Kidney (tissue), 14 donors: Measurements from ENCODE around the gene ZFAND3. TPM values are rescaled to one million over a fixed set of nuclear protein-coding genes. Genes with fewer than 3 reads are reported as not detected.

Experiments used
- DNase-seq, 5 donors: peaks; one replicate each; pipeline ENCODE4 v3.0.0-alpha.2; 2013 to 2020
- FAIRE-seq: peaks from 2 replicates; lab custom pipeline; 2012; peaks lifted over from hg19 to GRCh38; lab: Jason Lieb, UNC
- H3K27ac ChIP-seq, 2 donors: one replicate each; pipeline ENCODE4 v1.7.0; 2013; ENCODE audit warnings: low read depth in 2 of 2, low read length in 2 of 2, inconsistent platforms in 1 of 2
- H3K27me3 ChIP-seq: one replicate; pipeline ENCODE4 v1.7.1; 2013; ENCODE audit warnings: low read length, inconsistent platforms; ENCODE audit not compliant: control insufficient read depth, insufficient read depth
- H3K36me3 ChIP-seq, 3 donors: one replicate each; pipeline versions ENCODE4 v1.7.0 to v1.7.1; 2013; ENCODE audit warnings: low read length in 3 of 3, control low read depth in 1 of 3, inconsistent platforms in 1 of 3; ENCODE audit not compliant: insufficient read depth in 3 of 3, control insufficient read depth in 2 of 3
- H3K4me1 ChIP-seq, 3 donors: one replicate each; pipeline versions ENCODE4 v1.7.0 to v1.7.1; 2013; ENCODE audit warnings: low read length in 3 of 3, inconsistent platforms in 1 of 3, low read depth in 1 of 3; ENCODE audit not compliant: control insufficient read depth in 2 of 3, insufficient read depth in 2 of 3
- H3K4me3 ChIP-seq, 3 donors: one replicate each; pipeline versions ENCODE4 v1.7.0 to v1.8.1; 2013; ENCODE audit warnings: low read length in 3 of 3, control low read depth in 1 of 3, inconsistent platforms in 1 of 3
- H3K9ac ChIP-seq, 3 donors: one replicate each; pipeline versions ENCODE4 v1.7.0 to v1.7.1; 2013; ENCODE audit warnings: low read length in 3 of 3, control low read depth in 1 of 3, inconsistent platforms in 1 of 3
- H3K9me3 ChIP-seq, 3 donors: one replicate each; pipeline versions ENCODE4 v1.7.0 to v1.7.1; 2013; ENCODE audit warnings: low read length in 3 of 3, control low read depth in 1 of 3, inconsistent platforms in 1 of 3; ENCODE audit not compliant: control insufficient read depth in 2 of 3, insufficient read depth in 1 of 3
- intact Hi-C: fragments of 100-400 bp; cut with DNase I; formaldehyde crosslinking; loops from one replicate; pipeline ENCODE4 v1.11.1; 2022
- polyA plus RNA-seq: library from polyadenylated mRNA; stranded (reverse); fragments of 350-450 nt; fragmentation: Illumina TruSeq; extraction: RNeasy Lipid Tissue Mini Kit (QIAGEN cat#74804); gene quantifications from one replicate; pipeline ENCODE4 v1.2.3, GENCODE V29; 2014; ENCODE audit warnings: low read depth, low replicate concordance; ENCODE audit not compliant: insufficient read depth
- total RNA-seq: library from RNA; stranded (reverse); fragmentation: NEBNext Ultra II Directional; extraction: Animal tissue kit (Norgen Biotek cat#: 25700); gene quantifications from one replicate; pipeline ENCODE4 v1.2.1, GENCODE V29; 2021
- TF ChIP-seq, protein P1 (sequence below): IDR thresholded peaks from 3 replicates; pipeline ENCODE4 v1.5.1; 2012; ENCODE audit warnings: mild to moderate bottlenecking, moderate library complexity, borderline replicate concordance; ENCODE audit not compliant: insufficient read depth; ENCODE audit errors: extremely low read depth
- donor health status: control.
- donor health status: control.
- donor health status: control.
- donor health status: control.
- donor health status: control.
- donor health status: DM: yes; HTN: yes; CAD: no.
- donor health status: Normal renal cell carcinoma (clear cell type).

ZFAND3 gene
- total and polyA plus RNA-seq, 2 donors from 2014 or later: 44.6 to 104 TPM

GRCh38 chr6:38137608-38138265 lies 318.2 kb downstream of the ZFAND3 start:
- H3K27me3 ChIP-seq: no peaks in the 10 kb centered on the region
- H3K9me3 ChIP-seq: no peaks in the 10 kb centered on the region
- no peak for FAIRE-seq
- H3K36me3 ChIP-seq: peaks cover 0 to 4% (median 0%) of the 10 kb centered on the region in 3 donors
- no peak overlapping the region for H3K27ac ChIP-seq
- peaks cover 0 to 9% (median 6%) of the 10 kb centered on the region in 3 donors for H3K4me1 ChIP-seq
- TF ChIP-seq, protein P1, sequence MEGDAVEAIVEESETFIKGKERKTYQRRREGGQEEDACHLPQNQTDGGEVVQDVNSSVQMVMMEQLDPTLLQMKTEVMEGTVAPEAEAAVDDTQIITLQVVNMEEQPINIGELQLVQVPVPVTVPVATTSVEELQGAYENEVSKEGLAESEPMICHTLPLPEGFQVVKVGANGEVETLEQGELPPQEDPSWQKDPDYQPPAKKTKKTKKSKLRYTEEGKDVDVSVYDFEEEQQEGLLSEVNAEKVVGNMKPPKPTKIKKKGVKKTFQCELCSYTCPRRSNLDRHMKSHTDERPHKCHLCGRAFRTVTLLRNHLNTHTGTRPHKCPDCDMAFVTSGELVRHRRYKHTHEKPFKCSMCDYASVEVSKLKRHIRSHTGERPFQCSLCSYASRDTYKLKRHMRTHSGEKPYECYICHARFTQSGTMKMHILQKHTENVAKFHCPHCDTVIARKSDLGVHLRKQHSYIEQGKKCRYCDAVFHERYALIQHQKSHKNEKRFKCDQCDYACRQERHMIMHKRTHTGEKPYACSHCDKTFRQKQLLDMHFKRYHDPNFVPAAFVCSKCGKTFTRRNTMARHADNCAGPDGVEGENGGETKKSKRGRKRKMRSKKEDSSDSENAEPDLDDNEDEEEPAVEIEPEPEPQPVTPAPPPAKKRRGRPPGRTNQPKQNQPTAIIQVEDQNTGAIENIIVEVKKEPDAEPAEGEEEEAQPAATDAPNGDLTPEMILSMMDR: no peak
- DNase-seq: peak in 3 of 5 donors; percentile 62 to 79 (median 64)
- intact Hi-C loops: no loop called here
- no peak overlapping the region for H3K4me3 ChIP-seq
- H3K9ac ChIP-seq: no peak overlapping the region

GRCh38 chr6:38138374-38138773 lies 318.8 kb downstream of the ZFAND3 start:
- H3K36me3 ChIP-seq: peaks cover 0 to 4% (median 0%) of the 10 kb centered on the region in 3 donors
- no peak for DNase-seq
- intact Hi-C loops: no loop called here
- H3K4me1 ChIP-seq: peaks cover 0 to 9% (median 6%) of the 10 kb centered on the region in 3 donors
- no peaks in the 10 kb centered on the region for H3K27me3 ChIP-seq
- H3K27ac ChIP-seq: no peak overlapping the region
- TF ChIP-seq, protein P1: no peak
- H3K4me3 ChIP-seq: no peak overlapping the region
- no peak overlapping the region for H3K9ac ChIP-seq
- no peaks in the 10 kb centered on the region for H3K9me3 ChIP-seq
- no peak for FAIRE-seq

DNA sequence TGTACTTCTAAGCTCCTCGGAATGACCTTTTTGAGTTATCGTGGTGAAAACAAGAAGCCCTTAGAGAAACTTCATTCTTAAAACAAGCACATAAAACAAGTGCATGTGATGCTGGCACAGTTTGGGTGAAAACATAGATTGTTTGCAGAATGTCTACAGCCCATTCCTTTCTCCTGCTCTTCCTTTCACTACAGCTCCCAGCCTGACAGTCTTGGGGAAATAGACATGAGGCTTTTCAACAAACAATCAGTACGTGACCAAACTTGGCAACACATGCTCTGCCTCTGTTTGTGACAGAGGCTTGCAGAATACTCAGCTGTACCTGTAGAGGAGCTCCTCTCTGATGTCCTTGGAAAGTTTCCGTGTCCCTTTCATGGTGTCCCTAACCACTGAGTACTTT lies 321.6 kb downstream of the ZFAND3 start:
- DNase-seq (no peak), FAIRE-seq (no peak)
- no peaks in the 10 kb centered on the region for H3K4me1 ChIP-seq
- TF ChIP-seq, protein P1: no peak
- no peaks in the 10 kb centered on the region for H3K27me3 ChIP-seq
- H3K9me3 ChIP-seq: no peaks in the 10 kb centered on the region
- intact Hi-C loops: no loop called here
- H3K27ac ChIP-seq: no peak overlapping the region
- no peak overlapping the region for H3K4me3 ChIP-seq
- H3K36me3 ChIP-seq: peaks cover 0 to 4% (median 0%) of the 10 kb centered on the region in 3 donors
- H3K9ac ChIP-seq: no peak overlapping the region
